ENCODE measurements around the gene MET. TPM values are rescaled to one million over a fixed set of nuclear protein-coding genes. Genes with fewer than 3 reads are reported as not detected.

The MET gene
- total and polyA plus RNA-seq, 2 donors (not counting 1 experiment from before 2014, with no cell fraction given) = 33.4 to 44.4 TPM

GRCh38 chr7:116762971-116763370 lies 91.0 kb downstream of the MET start:
- Histone ChIP-seq H3K4me1 (ENCODE audit: control insufficient read depth, extremely low read depth, insufficient read depth, low read length) (no peaks in the 10 kb centered on the region), H3K27ac (ENCODE audit: insufficient read depth, low read length) (no peak overlapping the region), H3K9me3 (ENCODE audit: control insufficient read depth, insufficient read depth, low read depth, low read length) (no peaks in the 10 kb centered on the region), H4K20me1 (ENCODE audit: control insufficient read depth, extremely low read depth, insufficient read depth, low read length) (no peaks in the 10 kb centered on the region), H3K79me2 (ENCODE audit: control insufficient read depth, insufficient read depth, low read length) (no peaks in the 10 kb centered on the region), H3K36me3 (ENCODE audit: control insufficient read depth, insufficient read depth, low read length) (peaks cover 2% of the 10 kb centered on the region), H2AFZ (ENCODE audit: low read length) (no peak overlapping the region), H3K4me3 (replicated peaks in 1 of 4; ENCODE audit: control extremely low read depth in 1 of 4, insufficient read depth in 1 of 4, low read depth in 3 of 4, low read length in 4 of 4) (no peak overlapping the region), H3K4me2 (ENCODE audit: extremely low read depth, insufficient read depth, low read length) (no peak overlapping the region), H3K27me3 (ENCODE audit: control insufficient read depth, insufficient read depth, low read length) (no peaks in the 10 kb centered on the region), H3K9ac (ENCODE audit: insufficient read depth, low read length) (no peak overlapping the region)
- DNase-seq (ENCODE audit: low read depth in 2 of 2) = no peak
- TF ChIP-seq, protein P1, sequence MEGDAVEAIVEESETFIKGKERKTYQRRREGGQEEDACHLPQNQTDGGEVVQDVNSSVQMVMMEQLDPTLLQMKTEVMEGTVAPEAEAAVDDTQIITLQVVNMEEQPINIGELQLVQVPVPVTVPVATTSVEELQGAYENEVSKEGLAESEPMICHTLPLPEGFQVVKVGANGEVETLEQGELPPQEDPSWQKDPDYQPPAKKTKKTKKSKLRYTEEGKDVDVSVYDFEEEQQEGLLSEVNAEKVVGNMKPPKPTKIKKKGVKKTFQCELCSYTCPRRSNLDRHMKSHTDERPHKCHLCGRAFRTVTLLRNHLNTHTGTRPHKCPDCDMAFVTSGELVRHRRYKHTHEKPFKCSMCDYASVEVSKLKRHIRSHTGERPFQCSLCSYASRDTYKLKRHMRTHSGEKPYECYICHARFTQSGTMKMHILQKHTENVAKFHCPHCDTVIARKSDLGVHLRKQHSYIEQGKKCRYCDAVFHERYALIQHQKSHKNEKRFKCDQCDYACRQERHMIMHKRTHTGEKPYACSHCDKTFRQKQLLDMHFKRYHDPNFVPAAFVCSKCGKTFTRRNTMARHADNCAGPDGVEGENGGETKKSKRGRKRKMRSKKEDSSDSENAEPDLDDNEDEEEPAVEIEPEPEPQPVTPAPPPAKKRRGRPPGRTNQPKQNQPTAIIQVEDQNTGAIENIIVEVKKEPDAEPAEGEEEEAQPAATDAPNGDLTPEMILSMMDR (conservative IDR thresholded peaks at IDR 0.05 in 1 of 2, IDR thresholded peaks at IDR 0.05 in 1 of 2; ENCODE audit: low read depth in 1 of 2, low read length in 2 of 2) = no peak
- TF ChIP-seq EZH2 (IDR thresholded peaks at IDR 0.05; ENCODE audit: low read length, missing control alignments) = no peak

GRCh38 chr7:116763647-116764046 lies 91.7 kb downstream of the MET start:
- no peaks in the 10 kb centered on the region for H3K4me1 ChIP-seq (ENCODE audit: control insufficient read depth, extremely low read depth, insufficient read depth, low read length)
- H3K9ac ChIP-seq (ENCODE audit: insufficient read depth, low read length) = no peak overlapping the region
- peaks cover 2% of the 10 kb centered on the region for H3K36me3 ChIP-seq (ENCODE audit: control insufficient read depth, insufficient read depth, low read length)
- no peaks in the 10 kb centered on the region for H3K79me2 ChIP-seq (ENCODE audit: control insufficient read depth, insufficient read depth, low read length)
- no peak overlapping the region for H3K27ac ChIP-seq (ENCODE audit: insufficient read depth, low read length)
- no peaks in the 10 kb centered on the region for H4K20me1 ChIP-seq (ENCODE audit: control insufficient read depth, extremely low read depth, insufficient read depth, low read length)
- H3K4me3 ChIP-seq (replicated peaks in 1 of 4; ENCODE audit: control extremely low read depth in 1 of 4, insufficient read depth in 1 of 4, low read depth in 3 of 4, low read length in 4 of 4) = no peak overlapping the region
- H3K27me3 ChIP-seq (ENCODE audit: control insufficient read depth, insufficient read depth, low read length) = no peaks in the 10 kb centered on the region
- H3K4me2 ChIP-seq (ENCODE audit: extremely low read depth, insufficient read depth, low read length) = no peak overlapping the region
- H2AFZ ChIP-seq (ENCODE audit: low read length) = no peak overlapping the region
- no peaks in the 10 kb centered on the region for H3K9me3 ChIP-seq (ENCODE audit: control insufficient read depth, insufficient read depth, low read depth, low read length)
- TF ChIP-seq EZH2 (IDR thresholded peaks at IDR 0.05; ENCODE audit: low read length, missing control alignments) = no peak
- TF ChIP-seq, protein P1 (conservative IDR thresholded peaks at IDR 0.05 in 1 of 2, IDR thresholded peaks at IDR 0.05 in 1 of 2; ENCODE audit: low read depth in 1 of 2, low read length in 2 of 2) = no peak
- no peak for DNase-seq (ENCODE audit: low read depth in 2 of 2)

GRCh38 chr7:116766881-116767280 lies 94.9 kb downstream of the MET start:
- H3K9ac ChIP-seq (ENCODE audit: insufficient read depth, low read length) = no peak overlapping the region
- no peak overlapping the region for H3K27ac ChIP-seq (ENCODE audit: insufficient read depth, low read length)
- no peaks in the 10 kb centered on the region for H3K4me1 ChIP-seq (ENCODE audit: control insufficient read depth, extremely low read depth, insufficient read depth, low read length)
- H3K9me3 ChIP-seq (ENCODE audit: control insufficient read depth, insufficient read depth, low read depth, low read length) = no peaks in the 10 kb centered on the region
- no peaks in the 10 kb centered on the region for H3K79me2 ChIP-seq (ENCODE audit: control insufficient read depth, insufficient read depth, low read length)
- H4K20me1 ChIP-seq (ENCODE audit: control insufficient read depth, extremely low read depth, insufficient read depth, low read length) = no peaks in the 10 kb centered on the region
- no peaks in the 10 kb centered on the region for H3K27me3 ChIP-seq (ENCODE audit: control insufficient read depth, insufficient read depth, low read length)
- H3K36me3 ChIP-seq (ENCODE audit: control insufficient read depth, insufficient read depth, low read length) = peaks cover 2% of the 10 kb centered on the region
- no peak overlapping the region for H2AFZ ChIP-seq (ENCODE audit: low read length)
- TF ChIP-seq EZH2 (IDR thresholded peaks at IDR 0.05; ENCODE audit: low read length, missing control alignments) = no peak
- TF ChIP-seq, protein P1 (conservative IDR thresholded peaks at IDR 0.05 in 1 of 2, IDR thresholded peaks at IDR 0.05 in 1 of 2; ENCODE audit: low read depth in 1 of 2, low read length in 2 of 2) = no peak
- no peak overlapping the region for H3K4me3 ChIP-seq (replicated peaks in 1 of 4; ENCODE audit: control extremely low read depth in 1 of 4, insufficient read depth in 1 of 4, low read depth in 3 of 4, low read length in 4 of 4)
- no peak overlapping the region for H3K4me2 ChIP-seq (ENCODE audit: extremely low read depth, insufficient read depth, low read length)
- no peak for DNase-seq (ENCODE audit: low read depth in 2 of 2)

Data from fibroblast of lung (primary cell).